ENCODE data around the gene WWC2.

- TF ChIP-seq CTCF (IDR thresholded peaks at IDR 0.05; ENCODE audit: poor library complexity) (no peak), EZH2 (IDR thresholded peaks at IDR 0.05; ENCODE audit: borderline replicate concordance) (no peak), EZH2phosphoT487 (IDR thresholded peaks at IDR 0.05; ENCODE audit: low read depth, severe bottlenecking, unreplicated experiment) (no peak)
Measured at GRCh38 chr4:183202523-183202922, 103.5 kb downstream of the WWC2 start.
